CD4-positive, alpha-beta T cell treated with Interferon gamma for 1 hour (primary cell): ENCODE results near the gene ST3GAL3.

ENCODE experiments used
- DNase-seq: peaks from one replicate; pipeline ENCODE4 v3.0.0-alpha.2; 2020

ST3GAL3 gene

DNA sequence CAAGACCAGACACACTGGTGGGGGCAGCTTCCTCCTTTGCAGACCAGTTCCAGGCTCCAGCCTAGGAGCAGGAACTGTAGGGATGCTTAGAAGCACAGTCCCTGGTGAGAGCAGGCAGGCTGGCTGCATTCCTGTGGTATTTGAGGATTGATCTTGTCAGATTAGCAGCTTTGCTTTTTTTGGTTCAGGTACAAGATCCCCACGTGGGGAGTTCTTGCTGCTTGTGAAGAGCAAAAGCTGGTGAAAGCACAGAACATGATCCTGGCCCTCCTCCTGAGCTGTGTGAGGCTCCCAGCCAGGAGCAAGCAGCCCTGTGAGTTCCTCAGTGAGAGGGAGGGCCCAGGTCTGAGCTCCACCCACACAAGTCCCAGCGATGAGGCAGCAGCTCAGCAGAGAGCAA, 151.0 kb downstream of the ST3GAL3 start:
- DNase-seq, result no peak

DNA sequence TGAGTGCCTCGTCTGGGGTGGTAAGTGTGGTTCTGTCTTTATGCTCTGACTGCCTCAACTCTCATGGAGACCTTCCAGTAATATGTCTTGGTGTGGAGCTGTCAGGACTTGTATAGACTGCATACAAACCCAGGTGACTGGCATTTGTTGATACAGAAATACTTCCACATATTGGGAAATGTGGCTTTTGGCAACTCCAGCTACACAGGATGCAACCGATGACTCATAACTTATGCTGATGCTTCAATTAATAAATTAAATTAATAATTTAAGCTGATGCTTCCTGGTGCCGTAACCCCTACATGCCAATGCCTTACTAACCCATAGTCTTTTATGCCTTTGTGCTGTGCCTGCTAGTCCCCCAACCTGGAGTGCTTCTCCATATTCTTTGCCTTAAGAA, 154.0 kb downstream of the ST3GAL3 start:
- no peak for DNase-seq

DNA sequence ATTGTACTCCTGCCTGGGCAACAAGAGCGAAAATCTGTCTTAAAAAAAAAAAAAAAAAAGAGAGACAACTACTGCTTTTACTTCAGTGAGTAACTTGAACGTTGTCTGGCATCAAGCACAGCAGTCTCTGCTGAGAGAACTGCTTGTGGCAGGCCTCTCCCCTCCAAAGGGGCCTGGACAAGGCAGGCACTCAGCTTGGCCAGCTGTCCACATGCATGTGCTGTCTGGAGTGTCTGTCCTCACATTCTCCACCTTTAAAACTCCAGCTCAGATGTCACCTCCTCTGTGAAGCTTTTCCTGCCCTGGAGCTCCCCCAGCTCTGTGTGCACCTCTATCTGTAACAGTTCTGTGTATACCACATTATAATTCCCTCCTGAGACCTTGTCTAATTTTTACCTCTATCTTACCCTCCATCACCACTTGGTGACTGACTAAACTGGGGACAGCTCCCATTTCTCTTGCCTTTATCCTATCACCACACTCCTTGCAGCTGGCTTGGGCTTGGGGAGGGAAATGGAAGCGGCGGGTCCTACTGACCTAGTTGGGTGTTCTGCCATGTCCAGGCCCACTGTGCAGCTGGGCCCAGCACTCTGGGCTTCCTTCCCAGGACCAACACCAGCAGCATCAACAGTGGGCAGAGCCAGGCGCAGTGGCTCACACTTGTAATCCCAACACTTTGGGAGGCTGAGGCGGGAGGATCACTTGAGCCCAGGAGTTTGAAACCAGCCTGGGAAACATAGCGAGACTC, 154.8 kb downstream of the ST3GAL3 start:
- DNase-seq, result no peak

DNA sequence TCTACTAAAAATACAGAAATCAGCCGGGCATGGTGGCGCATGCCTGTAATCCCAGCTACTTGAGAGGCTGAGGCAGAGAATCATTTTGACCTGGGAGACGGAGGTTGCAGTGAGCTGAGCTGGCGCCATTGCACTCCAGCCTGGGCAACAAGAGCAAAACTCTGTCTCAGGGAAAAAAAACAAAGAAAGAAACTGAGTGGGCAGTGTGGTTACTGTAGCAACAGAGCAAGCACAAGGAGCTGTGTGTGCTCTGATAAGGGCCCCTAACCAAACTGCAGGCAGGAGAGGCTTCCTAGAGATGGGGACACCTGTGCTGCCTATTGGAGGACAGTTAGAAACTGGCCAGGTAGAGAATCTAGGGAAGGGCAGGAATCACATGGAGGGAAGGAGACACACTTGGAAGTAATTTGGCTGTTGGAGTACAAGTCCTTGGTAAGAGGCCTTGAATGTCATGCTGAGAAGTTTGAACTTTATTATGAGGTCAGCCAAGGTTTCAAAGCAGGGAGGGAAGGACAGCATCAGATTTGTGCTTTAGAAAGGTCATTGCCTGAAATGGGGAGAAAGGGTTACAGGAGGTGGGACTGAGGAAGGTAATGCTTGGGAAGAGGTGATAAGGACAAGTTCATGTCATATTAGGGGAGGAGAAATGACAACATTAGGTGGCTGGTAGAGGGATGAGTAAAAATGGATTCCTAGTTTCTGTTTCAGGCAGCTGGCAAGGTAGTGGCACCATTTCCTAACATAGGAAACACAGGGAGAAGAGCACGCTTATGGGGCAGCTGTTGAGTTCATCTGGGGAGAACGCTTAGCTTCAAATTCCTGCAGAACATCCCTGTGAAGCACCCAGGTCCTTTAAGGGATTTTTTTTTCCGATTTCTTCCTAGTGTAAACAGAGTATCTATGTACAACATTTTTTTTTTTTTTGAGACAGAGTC, 157.0 kb downstream of the ST3GAL3 start:
- DNase-seq, result no peak

DNA sequence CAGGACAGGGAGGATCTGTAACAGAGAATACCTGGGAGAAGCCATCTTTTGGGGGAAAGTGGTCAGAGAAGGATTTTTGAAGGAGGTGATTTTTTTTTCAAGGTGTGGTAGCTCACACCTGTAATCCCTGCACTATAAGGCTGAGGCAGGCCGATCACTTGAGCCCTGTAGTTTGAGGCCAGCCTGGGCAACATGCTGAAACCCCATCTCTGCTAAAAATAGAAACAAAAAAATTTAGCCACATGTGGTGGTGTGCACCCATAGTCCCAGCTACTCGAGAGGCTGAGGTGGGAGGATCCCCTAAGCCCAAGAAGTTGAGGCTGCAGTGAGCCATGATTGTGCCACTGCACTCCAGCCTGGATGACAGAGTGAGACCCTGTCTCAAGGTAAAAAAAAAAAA, 158.9 kb downstream of the ST3GAL3 start:
- DNase-seq, result no peak

GRCh38 chr1:43867976-43868740, 160.8 kb downstream of the ST3GAL3 start:
- no peak for DNase-seq

DNA sequence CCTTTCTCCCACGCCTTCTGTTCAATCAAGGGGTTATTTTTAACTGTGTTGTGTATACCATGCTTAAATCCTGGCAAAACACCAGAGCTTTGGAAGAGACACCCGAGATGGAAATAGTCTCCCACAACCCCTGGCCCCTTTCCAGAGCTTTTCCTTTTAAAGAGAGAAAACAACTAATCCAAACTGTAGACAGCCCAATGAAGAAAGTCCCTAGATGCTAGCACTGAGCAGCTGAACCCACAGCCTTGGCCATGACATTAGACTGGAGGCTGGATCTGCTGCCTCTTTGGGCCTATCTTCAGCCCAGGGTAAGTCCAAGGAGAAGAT, 161.4 kb downstream of the ST3GAL3 start:
- DNase-seq, result no peak

DNA sequence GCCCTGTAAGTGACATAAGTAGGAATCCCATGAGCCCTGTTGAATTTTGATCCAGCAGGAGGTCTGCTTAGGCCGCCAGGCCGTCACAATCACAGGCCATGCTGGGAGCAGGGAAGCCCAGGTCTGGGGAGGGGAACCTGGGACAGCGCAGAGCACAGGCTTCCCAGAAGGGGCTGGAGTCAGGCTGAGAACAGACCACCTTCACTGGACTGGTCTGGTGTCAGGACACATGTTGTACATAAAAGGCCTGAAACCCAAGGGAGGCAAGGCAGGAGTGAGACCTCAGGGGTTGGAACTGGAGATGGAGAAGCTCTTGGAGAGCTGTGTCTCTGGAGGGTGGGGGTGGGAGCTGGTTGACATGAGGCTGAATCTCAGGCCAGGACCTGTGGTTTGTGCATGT, 163.0 kb downstream of the ST3GAL3 start:
- no peak for DNase-seq

DNA sequence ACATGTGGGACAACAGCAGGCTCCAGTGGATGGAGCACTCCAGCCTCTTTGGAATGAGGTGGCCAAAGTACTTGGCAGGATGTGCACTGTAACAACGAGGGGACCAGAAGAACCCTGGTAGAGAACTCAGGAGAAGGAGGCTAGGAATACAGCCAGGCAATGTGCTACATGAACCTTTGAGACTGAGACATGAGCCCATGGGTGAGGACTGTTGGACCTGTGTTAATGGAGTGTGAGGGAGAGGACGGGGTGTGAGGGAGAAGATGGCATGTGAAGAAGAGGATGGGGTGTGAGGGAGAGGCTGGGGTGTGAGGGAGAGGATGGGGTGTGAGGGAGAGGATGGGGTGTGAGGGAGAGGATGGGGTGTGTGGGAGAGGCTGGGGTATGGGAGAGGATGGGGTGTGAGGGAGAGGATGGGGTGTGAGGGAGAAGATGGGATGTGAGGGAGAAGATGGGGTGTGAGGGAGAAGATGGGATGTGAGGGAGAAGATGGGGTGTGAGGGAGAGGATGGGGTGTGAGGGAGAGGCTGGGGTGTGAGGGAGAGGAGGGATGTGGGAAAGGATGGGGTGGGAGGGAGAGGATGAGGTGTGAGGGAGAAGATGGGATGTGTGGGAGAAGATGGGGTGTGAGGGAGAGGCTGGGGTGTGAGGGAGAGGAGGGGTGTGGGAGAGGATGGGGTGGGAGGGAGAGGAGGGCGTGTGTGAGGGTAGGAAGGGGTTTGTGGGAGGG, 164.0 kb downstream of the ST3GAL3 start:
- no peak for DNase-seq

DNA sequence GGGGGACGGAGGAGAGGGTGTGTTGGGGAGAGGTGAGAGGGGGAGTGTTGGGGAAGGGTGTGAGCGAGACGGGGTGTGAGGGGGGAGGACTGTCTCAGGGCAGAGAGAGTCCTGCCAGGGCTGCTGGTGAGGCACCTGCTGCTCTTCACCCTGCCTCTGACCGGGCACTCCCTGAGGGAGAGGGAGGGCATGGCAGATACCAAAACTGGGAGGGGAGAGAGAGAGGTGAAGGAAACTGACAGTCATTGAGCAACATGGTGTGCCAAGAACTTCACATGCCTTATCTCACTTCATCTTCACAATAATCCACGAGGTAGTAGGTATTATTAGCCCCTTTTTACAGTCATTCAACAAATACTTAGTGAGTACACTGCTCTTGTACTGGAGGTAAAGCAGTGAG, 164.9 kb downstream of the ST3GAL3 start:
- DNase-seq, result no peak

DNA sequence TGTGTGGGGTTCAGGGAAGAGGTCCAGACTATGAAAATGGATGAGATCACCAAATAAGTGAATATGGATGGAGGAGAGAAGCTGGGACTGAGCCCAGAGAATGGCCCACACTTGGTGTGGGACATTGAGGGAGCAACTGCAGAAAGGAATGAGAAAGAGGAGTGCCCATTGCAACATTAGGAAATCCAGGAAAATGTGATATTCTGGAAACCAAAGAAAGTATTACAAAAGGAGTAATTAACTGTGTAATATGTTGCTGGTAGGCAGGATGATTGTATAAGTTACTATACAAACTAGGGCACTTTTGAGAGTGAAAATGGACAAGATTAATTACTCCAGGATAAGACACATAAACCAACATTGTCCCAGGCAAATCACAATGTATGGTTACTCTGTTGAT, 166.5 kb downstream of the ST3GAL3 start:
- no peak for DNase-seq

- no peak for DNase-seq
Measured at GRCh38 chr1:43874716-43875115, 167.4 kb downstream of the ST3GAL3 start.

DNA sequence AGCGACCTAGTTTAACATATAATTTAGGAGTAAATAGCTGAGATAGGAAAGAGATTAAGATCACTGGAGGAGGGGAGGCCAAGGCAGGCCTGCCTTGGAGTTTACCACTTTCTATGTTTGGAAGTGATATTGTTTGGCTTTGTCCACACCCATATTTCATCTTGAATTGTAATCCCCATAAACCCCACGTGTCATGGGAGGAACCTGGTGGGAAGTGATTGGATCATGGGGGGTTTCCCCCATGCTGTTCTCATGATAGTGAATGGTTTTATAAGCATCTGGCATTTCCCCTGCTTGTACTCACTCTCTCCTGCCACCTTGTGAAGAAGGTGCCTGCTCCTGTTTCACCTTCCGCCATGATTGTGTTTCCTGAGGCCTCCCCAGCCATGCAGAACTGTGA, 168.0 kb downstream of the ST3GAL3 start:
- no peak for DNase-seq

DNA sequence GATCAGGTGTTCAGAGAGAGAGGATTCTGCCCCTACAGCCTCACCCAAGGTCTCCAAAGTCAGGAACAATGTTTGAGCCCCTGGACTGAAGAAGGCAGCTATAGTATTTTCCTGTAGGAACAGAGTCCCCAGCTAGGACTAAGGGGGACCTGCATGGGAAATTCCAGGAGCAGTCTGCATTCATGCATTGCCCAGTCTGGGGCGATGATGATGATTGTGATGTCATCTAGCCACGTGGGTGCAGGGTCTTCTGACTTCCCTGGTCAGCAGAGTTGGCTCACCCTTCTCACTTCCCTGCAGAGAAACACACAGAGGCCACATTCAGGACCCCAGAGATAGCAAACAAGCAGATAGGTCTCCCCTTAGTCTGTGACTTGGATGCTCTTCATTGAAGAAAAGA, 169.8 kb downstream of the ST3GAL3 start:
- no peak for DNase-seq

DNA sequence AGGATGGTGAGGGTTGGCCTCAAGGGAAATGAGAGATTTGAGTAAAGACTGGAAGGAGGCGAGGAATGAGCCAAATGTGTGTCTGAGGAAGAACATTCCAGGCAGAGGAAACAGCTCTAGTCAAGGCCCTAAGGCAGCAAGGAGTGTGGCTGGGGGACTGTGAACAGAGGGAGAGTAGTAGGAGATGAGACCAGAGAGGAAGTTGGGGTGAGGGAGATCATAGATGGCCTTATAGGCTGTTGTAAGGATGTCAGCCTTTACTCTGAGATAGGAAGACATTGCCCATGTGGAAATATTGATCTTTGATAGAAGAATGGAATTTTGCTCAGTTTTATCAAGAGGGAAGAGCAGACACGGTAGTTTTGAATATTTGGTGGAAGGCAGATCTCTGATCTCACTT, 171.1 kb downstream of the ST3GAL3 start:
- no peak for DNase-seq

DNA sequence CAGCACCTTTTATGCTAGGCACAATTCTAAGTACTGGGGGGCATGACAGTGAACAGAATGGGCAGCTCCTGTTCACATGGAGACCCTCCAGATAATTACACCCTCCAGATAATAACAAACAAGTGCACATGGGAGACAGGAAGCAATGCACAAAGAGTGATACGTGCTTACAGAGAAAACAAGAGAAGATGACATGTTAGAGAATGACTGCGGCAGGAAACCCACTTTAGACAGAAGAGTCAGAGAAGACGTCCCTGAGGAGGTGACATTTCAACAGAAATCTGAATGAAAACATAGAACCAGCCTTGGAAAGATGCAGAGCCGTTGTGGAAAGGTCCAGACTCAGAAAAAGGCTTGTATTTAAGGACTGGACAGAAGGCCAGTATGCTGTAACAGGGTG, 171.5 kb downstream of the ST3GAL3 start:
- no peak for DNase-seq

- no peak for DNase-seq
Measured at GRCh38 chr1:43879414-43879813, 172.1 kb downstream of the ST3GAL3 start.

GRCh38 chr1:43879996-43880395, 172.7 kb downstream of the ST3GAL3 start:
- no peak for DNase-seq

DNA sequence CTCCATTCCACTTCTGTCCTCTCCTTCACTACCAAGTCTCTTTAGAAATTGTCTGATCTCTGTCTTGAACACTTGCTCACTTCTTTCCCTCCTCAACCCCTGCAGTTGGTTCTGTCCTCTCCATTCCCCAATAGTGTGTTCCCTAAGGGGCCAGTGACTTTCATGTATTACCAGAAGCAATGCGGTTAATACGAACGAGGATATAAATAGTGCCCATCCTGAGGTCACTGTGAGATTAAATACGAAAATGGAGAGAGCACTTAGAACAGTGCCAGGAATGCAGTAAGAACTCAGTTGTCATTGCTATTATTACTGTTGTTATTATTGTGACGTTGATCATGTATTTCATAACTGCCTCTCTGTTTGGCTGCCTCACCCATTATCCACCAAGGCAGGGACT, 173.3 kb downstream of the ST3GAL3 start:
- DNase-seq, result no peak

GRCh38 chr1:43881415-43881814, 174.1 kb downstream of the ST3GAL3 start:
- no peak for DNase-seq

DNA sequence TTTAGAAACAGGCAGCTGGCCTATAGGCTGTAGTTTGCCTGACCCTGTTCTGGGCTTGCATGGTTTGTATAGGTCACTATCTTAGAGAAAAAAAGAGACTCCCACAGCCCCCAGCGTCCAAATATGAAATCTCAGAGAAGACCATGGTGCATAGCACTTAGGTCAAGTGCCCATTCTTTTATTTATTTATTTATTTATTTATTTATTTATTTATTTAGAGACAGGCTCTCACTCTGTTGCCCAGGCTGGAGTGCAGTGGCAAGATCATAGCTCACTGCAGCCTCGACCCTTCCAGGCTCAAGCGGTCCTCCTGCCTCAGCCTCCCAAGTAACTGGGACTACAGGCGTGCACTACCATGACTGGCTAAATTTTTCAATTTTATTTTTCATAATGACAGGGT, 175.4 kb downstream of the ST3GAL3 start:
- no peak for DNase-seq

DNA sequence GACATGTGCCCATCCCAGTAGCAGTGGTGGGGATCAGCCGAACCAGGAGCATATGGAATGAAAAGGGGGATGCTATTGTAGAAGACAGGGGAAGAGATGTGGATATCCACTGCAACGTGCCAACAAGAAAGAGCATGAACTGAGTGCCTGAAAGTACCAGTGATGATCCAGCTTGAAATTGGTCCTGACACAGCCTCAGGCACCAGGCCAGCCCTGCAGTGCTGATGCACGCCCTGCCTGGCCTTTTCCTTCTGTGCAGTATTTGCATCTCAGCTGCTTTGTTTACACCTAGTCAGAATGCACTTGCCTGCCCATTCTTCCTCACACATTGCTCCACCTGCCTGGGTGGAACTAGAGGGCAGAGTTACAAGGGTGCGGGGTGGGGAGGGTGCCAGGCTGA, 176.0 kb downstream of the ST3GAL3 start:
- no peak for DNase-seq

DNA sequence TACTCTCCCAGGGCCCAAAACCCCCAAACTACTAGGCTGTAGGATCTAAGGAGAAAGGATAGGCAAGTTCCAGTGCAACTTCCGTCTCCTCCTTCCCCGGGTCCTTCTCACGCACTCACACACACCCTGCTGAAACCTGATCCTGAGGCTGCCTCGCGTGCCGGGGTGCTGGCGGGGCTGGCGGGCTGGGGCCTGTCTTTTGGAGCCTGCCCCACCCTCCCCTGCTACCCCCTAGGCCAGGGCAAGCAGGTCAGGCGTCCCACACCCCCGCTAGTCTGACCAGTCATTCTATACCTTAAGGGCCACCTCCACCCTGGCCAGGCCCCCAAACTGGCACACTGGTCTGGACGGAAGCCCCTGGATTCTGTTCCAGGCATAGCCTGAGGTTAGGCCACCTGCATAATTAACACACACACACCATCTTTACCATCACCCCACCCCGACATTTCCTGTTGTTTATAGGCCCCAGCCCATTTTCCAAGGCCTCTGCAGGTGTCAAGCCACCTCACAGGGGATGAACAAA, 178.0 kb downstream of the ST3GAL3 start:
- no peak for DNase-seq
